T-helper 17 cell (primary cell): ENCODE results near the gene DYRK1B. TPM values are rescaled to one million over a fixed set of nuclear protein-coding genes. Genes with fewer than 3 reads are reported as not detected.

ENCODE experiments used
- ATAC-seq: fragments of 150-1000 bp; cut with Tn5 transposase; 2 replicates; pipeline ENCODE4 v1.10.0; 2021; ENCODE audit warnings: mild to moderate bottlenecking, moderate library complexity
- DNase-seq, 3 donors: peaks; one replicate each; pipeline versions ENCODE4 v3.0.0 to v3.0.0-alpha.2; 2020 to 2021
- H3K9me3 ChIP-seq: one replicate; pipeline ENCODE4 v1.7.0; 2013; ENCODE audit warnings: low read length, mild to moderate bottlenecking; ENCODE audit not compliant: control insufficient read depth, poor library complexity, severe bottlenecking
- H3K27ac Mint-ChIP-seq: one replicate; pipeline ENCODE4 v1.8.0; 2022; ENCODE audit warnings: mild to moderate bottlenecking, moderate library complexity, mixed read lengths
- H3K27me3 Mint-ChIP-seq: one replicate; pipeline ENCODE4 v1.8.0; 2022; ENCODE audit warnings: mixed read lengths
- H3K36me3 Mint-ChIP-seq: one replicate; pipeline ENCODE4 v1.8.0; 2022; ENCODE audit warnings: low read depth, mixed read lengths
- H3K4me1 Mint-ChIP-seq: one replicate; pipeline ENCODE4 v1.8.0; 2022; ENCODE audit warnings: mild to moderate bottlenecking, mixed read lengths
- H3K4me3 Mint-ChIP-seq: one replicate; pipeline ENCODE4 v1.8.0; 2022; ENCODE audit warnings: mild to moderate bottlenecking, moderate library complexity, mixed read lengths
- total RNA-seq, 4 donors: library from RNA in 2 of 4; stranded (reverse) in 2 of 4; gene quantifications; one replicate each; pipeline ENCODE4 v1.2.3 and lab custom pipeline; 2022 to 2026

Gene DYRK1B
- total RNA-seq, 2 donors from 2014 or later, result 47.5 to 55.5 TPM

DNA sequence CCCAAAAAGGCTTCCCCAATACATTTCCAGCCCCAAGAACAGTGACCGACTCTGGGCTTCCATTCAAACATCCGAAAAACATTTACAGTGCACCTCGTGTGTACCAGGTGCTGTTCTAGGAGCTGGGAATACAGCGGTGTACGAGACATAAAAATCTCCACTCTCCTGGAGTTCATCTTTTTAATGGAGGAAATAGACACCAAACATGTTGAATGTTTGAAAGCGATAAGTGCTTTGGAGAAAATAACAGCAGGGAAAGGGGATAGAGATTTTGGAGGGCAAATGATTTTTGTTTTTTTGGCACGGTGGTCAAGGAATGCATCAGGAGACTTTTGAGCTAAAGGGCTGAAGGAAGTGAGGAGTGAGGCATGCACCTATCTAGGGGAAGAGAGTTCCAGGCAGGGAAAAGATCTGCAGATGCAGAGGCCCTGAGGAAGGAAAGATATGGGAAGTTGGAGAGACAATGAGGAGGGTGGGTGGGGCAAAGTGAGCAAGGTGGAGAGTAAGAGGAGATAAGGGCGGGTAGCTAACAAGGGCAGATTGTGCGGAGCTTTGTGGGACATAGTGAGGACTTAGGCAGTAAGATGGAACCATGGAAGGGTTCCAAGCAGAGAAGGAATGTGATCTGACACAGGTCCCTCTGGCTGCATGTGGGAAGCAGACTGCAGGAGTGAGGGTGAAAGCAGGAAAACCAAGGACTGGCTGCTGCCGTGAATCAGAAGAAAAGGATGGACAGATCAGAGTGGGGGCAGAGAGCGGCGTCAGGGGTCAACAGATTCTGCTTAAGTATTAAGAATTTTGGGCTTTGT is 12.9 kb upstream of the DYRK1B start:
- DNase-seq (no peak), ATAC-seq (no peak)
- H3K27me3 Mint-ChIP-seq, result peaks cover 5% of the 10 kb centered on the region
- H3K27ac Mint-ChIP-seq, result peak overlapping the region; percentile 95
- peaks cover 47% of the 10 kb centered on the region for H3K4me1 Mint-ChIP-seq
- no peaks in the 10 kb centered on the region for H3K36me3 Mint-ChIP-seq
- H3K9me3 ChIP-seq, result no peaks in the 10 kb centered on the region
- peak overlapping the region; percentile 93 for H3K4me3 Mint-ChIP-seq

GRCh38 chr19:39845933-39846677 is 12.1 kb upstream of the DYRK1B start, which contains the start of gene FBL:
TSS of gene FBL (minus strand) at chr19:39846379. CDS start at chr19:39846300, 79 bp downstream.
- no peaks in the 10 kb centered on the region for H3K9me3 ChIP-seq
- peak; percentile 93 for ATAC-seq
- Mint-ChIP-seq H3K27me3 (no peaks in the 10 kb centered on the region), H3K27ac (peak within 1 kb of the TSS; percentile 95), H3K4me3 (peak within 1 kb of the TSS; percentile 93), H3K4me1 (peaks cover 51% of the 10 kb centered on the region), H3K36me3 (no peaks in the 10 kb centered on the region)
- peak; percentile 97 to 99 (median 98) for DNase-seq

- Mint-ChIP-seq H3K36me3 (no peaks in the 10 kb centered on the region), H3K4me3 (peak overlapping the region; percentile 93), H3K4me1 (peaks cover 51% of the 10 kb centered on the region), H3K27me3 (no peaks in the 10 kb centered on the region), H3K27ac (peak overlapping the region; percentile 95)
- no peak for DNase-seq
- ATAC-seq, result no peak
- no peaks in the 10 kb centered on the region for H3K9me3 ChIP-seq
Observed at GRCh38 chr19:39845584-39845932, 11.6 kb upstream of the DYRK1B start.

DNA sequence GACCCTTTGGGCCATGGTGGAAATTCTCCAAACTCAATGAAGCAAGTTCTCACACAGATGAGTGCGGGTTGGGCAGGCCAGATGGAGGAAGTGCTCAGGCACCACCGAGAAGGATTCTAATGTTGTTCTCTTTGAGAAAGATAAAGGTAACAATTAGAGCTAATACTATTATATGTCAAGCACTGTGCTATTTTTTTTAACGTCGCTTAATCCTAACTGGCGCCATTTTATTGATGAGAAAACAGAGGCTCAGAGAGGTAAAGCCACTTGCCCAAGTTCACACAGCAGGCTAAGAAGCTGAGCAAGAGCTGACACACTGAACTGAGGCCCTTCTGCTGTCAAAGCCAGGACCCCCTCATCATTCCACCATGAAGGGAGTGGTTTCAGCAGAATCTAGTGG is 11.2 kb upstream of the DYRK1B start:
- Mint-ChIP-seq H3K36me3 (no peaks in the 10 kb centered on the region), H3K4me1 (peaks cover 53% of the 10 kb centered on the region), H3K4me3 (peak overlapping the region; percentile 93), H3K27me3 (no peaks in the 10 kb centered on the region), H3K27ac (peak overlapping the region; percentile 95)
- no peak for ATAC-seq
- no peaks in the 10 kb centered on the region for H3K9me3 ChIP-seq
- DNase-seq, result no peak

DNA sequence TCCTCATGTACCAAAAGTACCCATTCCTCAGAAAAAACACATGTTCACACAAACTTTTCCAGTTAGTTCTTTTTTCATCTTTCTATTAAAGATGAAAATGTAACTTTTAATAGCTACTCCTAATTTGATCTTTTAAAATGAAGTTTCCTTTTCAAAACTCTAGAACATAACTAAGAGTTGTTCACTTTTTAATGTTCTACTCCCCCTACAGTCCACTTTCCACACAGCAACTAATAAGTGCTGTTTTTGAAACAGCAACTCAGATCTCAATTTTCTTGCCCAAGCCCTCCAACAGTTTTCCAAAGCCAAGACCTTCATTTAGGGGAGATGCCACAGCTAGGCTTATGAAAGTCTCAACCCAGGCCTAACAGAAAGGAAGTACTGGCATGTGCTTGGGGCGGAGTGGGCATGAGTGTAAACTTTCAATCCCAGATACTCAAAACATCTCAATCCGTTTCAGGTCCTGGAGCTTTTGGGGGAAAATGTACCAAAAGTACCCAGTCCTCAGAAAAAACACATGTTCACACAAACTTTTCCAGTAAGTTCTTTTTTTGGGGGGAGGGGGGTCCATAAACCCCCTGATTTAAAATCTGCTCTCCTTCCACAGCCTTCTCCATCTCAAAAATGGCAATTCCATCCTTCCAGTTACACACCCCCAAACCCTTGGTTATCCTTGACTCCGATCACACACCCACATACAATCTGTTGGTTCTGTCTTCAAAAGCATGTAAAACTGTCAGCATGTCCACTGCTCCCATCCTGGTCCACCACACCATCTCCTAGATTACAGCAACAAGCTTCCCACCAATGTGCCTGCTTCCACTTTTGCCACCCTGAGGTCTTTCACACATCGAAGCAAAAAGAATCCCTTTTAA is 10.2 kb upstream of the DYRK1B start:
- no peaks in the 10 kb centered on the region for H3K9me3 ChIP-seq
- ATAC-seq (no peak), DNase-seq (no peak)
- no peaks in the 10 kb centered on the region for H3K27me3 Mint-ChIP-seq
- peaks cover 53% of the 10 kb centered on the region for H3K4me1 Mint-ChIP-seq
- H3K36me3 Mint-ChIP-seq, result peaks cover 3% of the 10 kb centered on the region
- H3K4me3 Mint-ChIP-seq, result peak overlapping the region; percentile 81
- peak overlapping the region; percentile 95 for H3K27ac Mint-ChIP-seq

DNA sequence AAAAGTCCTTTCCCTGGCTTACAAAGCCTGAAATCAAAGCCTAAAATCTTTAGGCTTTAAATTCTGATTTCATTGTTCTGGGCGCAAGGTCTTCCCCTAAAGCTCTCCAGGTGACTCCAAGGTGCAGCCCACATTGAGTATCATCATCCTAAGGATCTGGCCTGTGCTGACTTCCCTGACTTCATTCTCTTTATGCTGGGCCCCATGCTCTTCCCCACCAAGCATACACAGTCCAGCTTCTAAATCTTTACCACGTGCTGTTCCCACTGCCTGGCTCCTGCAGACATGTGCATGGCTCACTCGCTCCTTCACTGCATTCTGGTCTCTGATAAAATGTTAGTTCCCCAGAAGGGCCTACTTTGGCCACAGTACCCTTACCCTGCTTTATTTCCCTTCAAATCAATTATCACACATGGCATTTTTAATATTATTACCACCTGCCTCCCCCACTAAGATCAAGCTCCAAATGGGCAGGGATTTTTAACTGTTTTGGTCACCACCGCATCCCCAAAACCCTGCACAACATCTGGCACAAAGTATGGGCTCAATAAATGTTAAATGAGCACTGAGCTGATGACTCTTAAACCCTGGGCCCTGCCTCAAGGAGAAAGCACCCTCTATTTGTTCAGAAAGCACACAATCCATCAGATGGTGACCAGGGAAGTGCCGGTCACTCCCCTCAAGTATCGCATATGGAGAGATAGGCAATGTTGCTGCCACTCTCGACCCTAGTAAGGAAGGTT is 8.9 kb upstream of the DYRK1B start:
- no peak for DNase-seq
- H3K36me3 Mint-ChIP-seq, result peaks cover 3% of the 10 kb centered on the region
- no peaks in the 10 kb centered on the region for H3K27me3 Mint-ChIP-seq
- no peaks in the 10 kb centered on the region for H3K9me3 ChIP-seq
- peak overlapping the region; percentile 55 for H3K4me3 Mint-ChIP-seq
- no peak for ATAC-seq
- H3K4me1 Mint-ChIP-seq, result peaks cover 53% of the 10 kb centered on the region
- H3K27ac Mint-ChIP-seq, result peak overlapping the region; percentile 92

DNA sequence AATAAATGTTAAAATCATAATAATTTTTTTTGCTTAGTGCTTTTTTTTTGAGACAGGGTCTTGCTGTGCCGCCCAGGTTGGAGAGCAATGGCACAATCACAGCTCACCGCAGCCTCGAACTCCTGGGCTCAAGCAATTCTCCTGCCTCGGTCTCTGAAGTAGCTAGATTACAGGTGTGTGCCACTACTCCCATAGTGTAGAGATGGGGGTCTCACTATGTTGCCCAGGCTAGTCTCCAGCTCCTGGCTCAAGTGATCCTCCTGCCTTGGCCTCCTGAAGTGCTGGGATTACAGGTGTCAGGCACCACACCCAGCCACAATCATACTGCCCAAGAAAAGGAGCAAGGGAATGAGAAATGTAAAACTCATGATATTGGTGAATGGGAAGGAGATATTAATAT is 7.1 kb upstream of the DYRK1B start:
- H3K4me3 Mint-ChIP-seq, result no peak overlapping the region
- DNase-seq (no peak), ATAC-seq (no peak)
- no peaks in the 10 kb centered on the region for H3K9me3 ChIP-seq
- H3K36me3 Mint-ChIP-seq, result peaks cover 7% of the 10 kb centered on the region
- peaks cover 44% of the 10 kb centered on the region for H3K4me1 Mint-ChIP-seq
- H3K27ac Mint-ChIP-seq, result peak overlapping the region; percentile 14
- H3K27me3 Mint-ChIP-seq, result no peaks in the 10 kb centered on the region

GRCh38 chr19:39840492-39840891 is 6.5 kb upstream of the DYRK1B start:
- DNase-seq (no peak), ATAC-seq (no peak)
- Mint-ChIP-seq H3K27me3 (no peaks in the 10 kb centered on the region), H3K4me3 (no peak overlapping the region), H3K36me3 (peaks cover 7% of the 10 kb centered on the region), H3K27ac (no peak overlapping the region), H3K4me1 (peaks cover 39% of the 10 kb centered on the region)
- H3K9me3 ChIP-seq, result no peaks in the 10 kb centered on the region

DNA sequence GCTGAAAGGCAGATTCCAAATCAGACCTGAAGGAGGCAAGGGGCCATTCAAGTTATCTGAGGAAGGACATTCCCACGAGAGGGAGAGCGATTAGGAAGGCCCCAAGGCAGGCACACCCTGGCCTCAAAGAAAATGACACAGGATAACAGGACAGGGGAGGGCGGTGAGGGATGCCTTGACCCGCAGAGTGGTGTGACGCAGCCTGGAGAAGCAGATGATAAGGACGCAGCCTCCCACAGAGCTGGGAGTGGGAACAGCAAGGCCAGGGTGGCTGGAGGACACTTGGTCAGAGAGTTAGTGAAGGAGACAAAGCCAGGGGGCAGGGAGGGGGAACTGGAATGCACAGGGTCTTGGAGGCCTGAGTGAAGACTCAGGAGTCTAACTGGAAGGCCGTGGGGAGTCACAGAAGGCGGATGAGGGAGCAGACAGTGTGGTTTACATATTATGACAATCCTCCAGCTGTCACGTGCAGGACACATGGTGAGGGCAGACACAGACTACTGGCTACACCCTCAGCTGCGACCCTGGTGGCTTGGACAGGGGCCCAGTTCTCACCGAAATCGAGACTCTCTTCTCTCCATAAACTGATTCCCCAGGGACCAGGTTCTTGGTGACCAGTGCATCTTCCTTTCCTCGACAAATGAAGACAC is 5.8 kb upstream of the DYRK1B start:
- Mint-ChIP-seq H3K27ac (no peak overlapping the region), H3K4me1 (peaks cover 33% of the 10 kb centered on the region), H3K4me3 (no peak overlapping the region), H3K36me3 (peaks cover 7% of the 10 kb centered on the region), H3K27me3 (no peaks in the 10 kb centered on the region)
- no peaks in the 10 kb centered on the region for H3K9me3 ChIP-seq
- no peak for ATAC-seq
- DNase-seq, result no peak

DNA sequence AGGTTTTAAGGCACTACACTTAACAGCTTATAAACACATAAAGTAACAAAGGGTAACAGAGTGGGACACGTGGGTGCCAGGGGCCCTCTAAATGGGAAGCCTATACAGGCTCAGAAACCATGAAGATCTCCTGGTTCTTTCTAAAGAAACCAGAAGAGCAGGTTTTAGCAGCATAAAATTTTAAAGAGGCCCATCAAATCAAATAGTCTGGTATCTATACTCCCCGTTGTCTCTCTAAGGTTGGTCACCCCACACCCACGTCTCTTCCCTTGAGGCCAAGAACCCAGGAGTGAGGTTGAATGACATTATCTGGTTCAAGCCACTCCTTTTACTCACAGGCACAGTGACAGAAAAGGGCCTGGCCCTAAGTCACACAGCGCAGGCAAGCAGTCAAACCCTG is 4.6 kb upstream of the DYRK1B start:
- H3K4me3 Mint-ChIP-seq, result no peak overlapping the region
- H3K9me3 ChIP-seq, result no peaks in the 10 kb centered on the region
- DNase-seq, result no peak
- H3K4me1 Mint-ChIP-seq, result peaks cover 30% of the 10 kb centered on the region
- H3K27ac Mint-ChIP-seq, result no peak overlapping the region
- peaks cover 8% of the 10 kb centered on the region for H3K36me3 Mint-ChIP-seq
- no peaks in the 10 kb centered on the region for H3K27me3 Mint-ChIP-seq
- ATAC-seq, result no peak

GRCh38 chr19:39837978-39838377 is 4.0 kb upstream of the DYRK1B start:
- H3K9me3 ChIP-seq, result no peaks in the 10 kb centered on the region
- no peaks in the 10 kb centered on the region for H3K27me3 Mint-ChIP-seq
- DNase-seq (no peak), ATAC-seq (no peak)
- H3K4me1 Mint-ChIP-seq, result peaks cover 25% of the 10 kb centered on the region
- H3K27ac Mint-ChIP-seq, result no peak overlapping the region
- no peak overlapping the region for H3K4me3 Mint-ChIP-seq
- H3K36me3 Mint-ChIP-seq, result peaks cover 8% of the 10 kb centered on the region

GRCh38 chr19:39834287-39834841 is 402 bp upstream of the DYRK1B start:
- DNase-seq, result no peak
- Mint-ChIP-seq H3K27ac (peak overlapping the region; percentile 61), H3K27me3 (no peaks in the 10 kb centered on the region), H3K36me3 (peaks cover 8% of the 10 kb centered on the region), H3K4me1 (peaks cover 28% of the 10 kb centered on the region), H3K4me3 (peak overlapping the region; percentile 91)
- H3K9me3 ChIP-seq, result no peaks in the 10 kb centered on the region
- no peak for ATAC-seq
